Adrenal gland (tissue), 12 donors: ENCODE data around the gene CALML4. TPM values are rescaled to one million over a fixed set of nuclear protein-coding genes. Genes with fewer than 3 reads are reported as not detected.

ENCODE experiments used
- DNase-seq, 7 donors: peaks; one replicate each; pipeline ENCODE4 v3.0.0-alpha.2; 2019 to 2020
- H3K27ac ChIP-seq, 5 donors: fragments of 200-600 bp; sonication (generic) in 4 of 5; 1 replicate in 3 of 5; 2 replicates in 2 of 5; pipeline versions ENCODE4 v1.5.1 to v1.8.0; 2016 to 2020; ENCODE audit warnings: mild to moderate bottlenecking in 1 of 5
- H3K27me3 ChIP-seq: fragments of 200-600 bp; 2 replicates; pipeline ENCODE4 v1.8.0; 2021
- H3K36me3 ChIP-seq, 2 donors: fragments of 200-600 bp; replicated peaks in 1 of 2; 1 replicate in 1 of 2; 2 replicates in 1 of 2; pipeline versions ENCODE4 v1.5.1 to v1.8.0; 2018 to 2022
- H3K4me1 ChIP-seq, 2 donors: fragments of 200-600 bp; replicated peaks in 1 of 2; 1 replicate in 1 of 2; 2 replicates in 1 of 2; pipeline versions ENCODE4 v1.5.1 to v1.8.0; 2018 to 2021
- H3K4me3 ChIP-seq, 4 donors: fragments of 200-600 bp; sonication (generic) in 3 of 4; one replicate each; pipeline ENCODE4 v1.5.1; 2016 to 2018
- H3K9me3 ChIP-seq, 3 donors: fragments of 200-600 bp; sonication (generic) in 1 of 3; replicated peaks in 1 of 3; 1 replicate in 2 of 3; 2 replicates in 1 of 3; pipeline versions ENCODE4 v1.5.1 to v1.8.0; 2016 to 2021
- CTCF ChIP-seq, 6 experiments: fragments of 450-650 bp in 4 of 6; fragments of 200-600 bp in 2 of 6; sonication (generic) in 1 of 6; IDR thresholded peaks; 1 replicate in 5 of 6; 2 replicates in 1 of 6; pipeline versions ENCODE4 v1.5.1 to v1.8.0; 2016 to 2021; ENCODE audit warnings: antibody characterized with exemption in 6 of 6, mild to moderate bottlenecking in 2 of 6, moderate library complexity in 1 of 6
- POLR2A ChIP-seq, 2 donors: fragments of 450-650 bp; IDR thresholded peaks; one replicate each; pipeline ENCODE4 v1.6.1; 2017; ENCODE audit warnings: antibody characterized with exemption in 2 of 2, mild to moderate bottlenecking in 2 of 2, moderate library complexity in 1 of 2
- WGBS, 4 donors: extraction: QIAGEN DNeasy Blood & Tissue Kit in 2 of 4; methylation state at CpG; one replicate each; pipeline versions ENCODE4 v1.1.5 to v1.1.7; 2013 to 2017; 5-methylcytosine and 5-hydroxymethylcytosine counted together
- intact Hi-C, 2 donors: fragments of 100-400 bp; cut with DNase I; formaldehyde crosslinking; loops; one replicate each; pipeline versions ENCODE4 v1.14.1 to v1.15.0; 2022 to 2023
- polyA plus RNA-seq, 3 donors: library from polyadenylated mRNA; stranded (reverse); fragments of 200-250 nt in 2 of 3; fragments of 350-450 nt in 1 of 3; fragmentation: Illumina TruSeq in 1 of 3; extraction: RNeasy Lipid Tissue Mini Kit (QIAGEN cat#74804) in 1 of 3; gene quantifications; one replicate each; pipeline ENCODE4 v1.2.3, GENCODE V29; 2013 to 2014
- total RNA-seq, 9 donors: library from RNA; depleted of rRNA in 4 of 9; stranded (reverse); fragments of >200 nt in 4 of 9; fragments of 120-200 nt in 1 of 9; fragmentation: NEBNext Ultra II Directional in 1 of 9; extraction: Animal tissue kit (Norgen Biotek cat#: 25700) in 1 of 9; gene quantifications; one replicate each; pipeline versions ENCODE4 v1.1.0 to v1.2.4, GENCODE V29; 2013 to 2023
- donor health status: healthy with polysubstance abuse.
- donor health status: Bipolar disorder and iron deficiency.
- donor health status: DM: yes; HTN: yes; CAD: no.
- donor health status: DM: no; HTN: no; CAD: no.
- donor health status: DM: no; HTN: no; CAD: no.
- donor health status: DM: yes; HTN: yes; CAD: no.

CALML4 gene
- total and polyA plus RNA-seq, 12 donors = 3.3 to 25.1 (median 7.2) TPM

GRCh38 chr15:68148039-68148438 lies 57.1 kb downstream of the CALML4 start:
- WGBS, 4 donors = 83 to 94% (median 88%) methylated on average over 1 of the region's 1 CpG
- intact Hi-C loops = no loop called here
- Histone ChIP-seq H3K27ac (no peak overlapping the region), H3K4me3 (no peak overlapping the region), H3K27me3 (no peaks in the 10 kb centered on the region), H3K4me1 (peaks cover 0 to 3% of the 10 kb centered on the region in 2 donors), H3K36me3 (peaks cover 0 to 7% of the 10 kb centered on the region in 2 donors), H3K9me3 (no peaks in the 10 kb centered on the region)
- TF ChIP-seq POLR2A (IDR thresholded peaks at IDR 0.05) (no peak), CTCF (IDR thresholded peaks at IDR 0.05) (no peak)
- no peak for DNase-seq

- intact Hi-C loops = no loop called here
- DNase-seq = no peak
- Histone ChIP-seq H3K4me3 (no peak overlapping the region), H3K27me3 (no peaks in the 10 kb centered on the region), H3K4me1 (peaks cover 0 to 3% of the 10 kb centered on the region in 2 donors), H3K27ac (no peak overlapping the region), H3K36me3 (peaks cover 0 to 7% of the 10 kb centered on the region in 2 donors), H3K9me3 (no peaks in the 10 kb centered on the region)
- TF ChIP-seq CTCF (IDR thresholded peaks at IDR 0.05) = no peak
- TF ChIP-seq POLR2A (IDR thresholded peaks at IDR 0.05) = no peak
Observed at GRCh38 chr15:68145706-68146105, 59.4 kb downstream of the CALML4 start.

GRCh38 chr15:68143785-68144184 lies 61.3 kb downstream of the CALML4 start:
- H3K4me1 ChIP-seq = peaks cover 0 to 2% of the 10 kb centered on the region in 2 donors
- intact Hi-C loops = no loop called here
- DNase-seq = no peak

GRCh38 chr15:68143129-68143528 lies 62.0 kb downstream of the CALML4 start:
- WGBS, 4 donors = 94 to 95% (median 95%) methylated on average over 2 of the region's 2 CpGs
- intact Hi-C loops = no loop called here
- no peaks in the 10 kb centered on the region for H3K9me3 ChIP-seq
- peaks cover 0 to 7% of the 10 kb centered on the region in 2 donors for H3K36me3 ChIP-seq
- DNase-seq = no peak
- no peaks in the 10 kb centered on the region for H3K4me1 ChIP-seq
- H3K4me3 ChIP-seq = no peak overlapping the region
- no peak for TF ChIP-seq CTCF (IDR thresholded peaks at IDR 0.05)
- no peak for TF ChIP-seq POLR2A (IDR thresholded peaks at IDR 0.05)
- H3K27me3 ChIP-seq = no peaks in the 10 kb centered on the region
- H3K27ac ChIP-seq = no peak overlapping the region

More at GRCh38 chr15:68143785-68144184, 61.3 kb downstream of the CALML4 start:
- Histone ChIP-seq H3K9me3 (no peaks in the 10 kb centered on the region), H3K4me3 (no peak overlapping the region), H3K27me3 (no peaks in the 10 kb centered on the region), H3K36me3 (peaks cover 0 to 7% of the 10 kb centered on the region in 2 donors), H3K27ac (no peak overlapping the region)
- TF ChIP-seq POLR2A (IDR thresholded peaks at IDR 0.05) (no peak), CTCF (IDR thresholded peaks at IDR 0.05) (no peak)
- WGBS, 4 donors = 88 to 98% (median 91%) methylated on average over 1 of the region's 1 CpG

Other genes with a start within 250 kb of the CALML4 start
- 10 to 100 TPM; 23.3 to 60.0 (median 39.0) TPM for gene PIAS1, start 151.0 kb downstream of the CALML4 start, total RNA-seq
- gene PIAS1, start 151.0 kb downstream of the CALML4 start, polyA plus RNA-seq = 10 to 100 TPM; 12.7 to 39.2 (median 32.9) TPM
- gene CLN6, start 24.4 kb upstream of the CALML4 start, total RNA-seq = 10 to 100 TPM in 8 of 9 donors, 1 to 10 TPM in 1; 9.2 to 36.6 (median 24.6) TPM
- 10 to 100 TPM; 22.8 to 33.0 (median 27.8) TPM for gene CLN6, start 24.4 kb upstream of the CALML4 start, polyA plus RNA-seq
- 10 to 100 TPM; 25.2 to 61.5 (median 43.8) TPM for gene FEM1B, start 72.4 kb upstream of the CALML4 start, total RNA-seq
- 10 to 100 TPM in 1 of 3 donors, 1 to 10 TPM in 2; 7.0 to 35.7 (median 9.3) TPM for gene FEM1B, start 72.4 kb upstream of the CALML4 start, polyA plus RNA-seq
- 10 to 100 TPM in 4 of 9 donors, 1 to 10 TPM in 5; 4.4 to 52.5 (median 9.3) TPM for gene ITGA11, start 226.8 kb upstream of the CALML4 start, total RNA-seq
- 1 to 10 TPM; 1.4 to 6.5 (median 3.8) TPM for gene ITGA11, start 226.8 kb upstream of the CALML4 start, polyA plus RNA-seq